Stimulated activated CD4-positive, alpha-beta T cell treated with anti-CD3 and anti-CD28 coated beads, Interleukin-4, amount 100 ng/mL, for 24 hours (primary cell): ENCODE results near the gene WDHD1.
"Not testable (repeated sequence)": the region's sequence is repeated elsewhere in the genome, so short reads cannot be mapped to it uniquely, and the experiment has no call there.

Experiments used
- DNase-seq: peaks from one replicate; pipeline ENCODE4 v3.0.0-alpha.2; 2020

Gene WDHD1

GRCh38 chr14:54902143-54902520 lies 124.8 kb downstream of the WDHD1 start:
- peak; percentile 78 for DNase-seq

GRCh38 chr14:54901380-54902142 lies 125.3 kb downstream of the WDHD1 start:
- DNase-seq: peak; percentile 20

GRCh38 chr14:54899573-54899972 lies 127.3 kb downstream of the WDHD1 start:
- DNase-seq: no peak

- DNase-seq: not testable (repeated sequence)
These were observed 128.9 kb downstream of the WDHD1 start for GRCh38 chr14:54897809-54898555.

GRCh38 chr14:54895683-54896082 lies 131.2 kb downstream of the WDHD1 start:
- DNase-seq: no peak

- DNase-seq: no peak
These were observed 131.9 kb downstream of the WDHD1 start for GRCh38 chr14:54894995-54895394.

- DNase-seq: peak; percentile 47
These were observed 133.6 kb downstream of the WDHD1 start for GRCh38 chr14:54893151-54893760.

GRCh38 chr14:54891471-54892245 lies 135.2 kb downstream of the WDHD1 start:
- DNase-seq: no peak

- no peak for DNase-seq
These were observed 136.1 kb downstream of the WDHD1 start for GRCh38 chr14:54890788-54891187.

GRCh38 chr14:54889919-54890318 lies 137.0 kb downstream of the WDHD1 start:
- no peak for DNase-seq
